ENCODE data around the gene FAM163A.
"Not testable (repeated sequence)": the region's sequence is repeated elsewhere in the genome, so short reads cannot be mapped to it uniquely, and the experiment has no call there.

The FAM163A gene

GRCh38 chr1:179803104-179803503 lies 60.0 kb downstream of the FAM163A start:
- FAIRE-seq (no peak), DNase-seq (ENCODE audit: insufficient read length, low spot score) (no peak)
- TF ChIP-seq PAX5 (IDR thresholded peaks at IDR 0.05; ENCODE audit: insufficient read depth, low read length, severe bottlenecking) (no peak), TAF1 (IDR thresholded peaks at IDR 0.05; ENCODE audit: low read depth, low read length) (no peak), SPI1 (IDR thresholded peaks at IDR 0.05; ENCODE audit: low read depth, low read length) (no peak), POLR2AphosphoS5 (IDR thresholded peaks at IDR 0.05; ENCODE audit: low read depth, low read length) (no peak), POLR2A (IDR thresholded peaks at IDR 0.05; ENCODE audit: low read depth, low read length) (no peak), POU2F2 (IDR thresholded peaks at IDR 0.05; ENCODE audit: low read depth, low read length) (no peak)

- FAIRE-seq: no peak
- TF ChIP-seq SPI1 (IDR thresholded peaks at IDR 0.05; ENCODE audit: low read depth, low read length) (no peak), TAF1 (IDR thresholded peaks at IDR 0.05; ENCODE audit: low read depth, low read length) (no peak), POLR2AphosphoS5 (IDR thresholded peaks at IDR 0.05; ENCODE audit: low read depth, low read length) (no peak), POU2F2 (IDR thresholded peaks at IDR 0.05; ENCODE audit: low read depth, low read length) (no peak), PAX5 (IDR thresholded peaks at IDR 0.05; ENCODE audit: insufficient read depth, low read length, severe bottlenecking) (no peak), POLR2A (IDR thresholded peaks at IDR 0.05; ENCODE audit: low read depth, low read length) (no peak)
Measured at GRCh38 chr1:179803918-179804317, 60.8 kb downstream of the FAM163A start.

GRCh38 chr1:179804417-179804816 lies 61.3 kb downstream of the FAM163A start:
- FAIRE-seq; DNase-seq (ENCODE audit: insufficient read length, low spot score): not testable (repeated sequence)

More at GRCh38 chr1:179803918-179804317, 60.8 kb downstream of the FAM163A start:
- no peak for DNase-seq (ENCODE audit: insufficient read length, low spot score)

GRCh38 chr1:179805291-179806195 lies 62.5 kb downstream of the FAM163A start:
- TF ChIP-seq TAF1 (IDR thresholded peaks at IDR 0.05; ENCODE audit: low read depth, low read length) (no peak), POLR2A (IDR thresholded peaks at IDR 0.05; ENCODE audit: low read depth, low read length) (no peak), SPI1 (IDR thresholded peaks at IDR 0.05; ENCODE audit: low read depth, low read length) (no peak), PAX5 (IDR thresholded peaks at IDR 0.05; ENCODE audit: insufficient read depth, low read length, severe bottlenecking) (no peak), POU2F2 (IDR thresholded peaks at IDR 0.05; ENCODE audit: low read depth, low read length) (no peak), POLR2AphosphoS5 (IDR thresholded peaks at IDR 0.05; ENCODE audit: low read depth, low read length) (no peak)
- FAIRE-seq (no peak), DNase-seq (ENCODE audit: insufficient read length, low spot score) (no peak)

- FAIRE-seq (no peak), DNase-seq (ENCODE audit: insufficient read length, low spot score) (no peak)
- TF ChIP-seq TAF1 (IDR thresholded peaks at IDR 0.05; ENCODE audit: low read depth, low read length): no peak
- TF ChIP-seq SPI1 (IDR thresholded peaks at IDR 0.05; ENCODE audit: low read depth, low read length): no peak
- no peak for TF ChIP-seq POLR2A (IDR thresholded peaks at IDR 0.05; ENCODE audit: low read depth, low read length)
- no peak for TF ChIP-seq POU2F2 (IDR thresholded peaks at IDR 0.05; ENCODE audit: low read depth, low read length)
- no peak for TF ChIP-seq PAX5 (IDR thresholded peaks at IDR 0.05; ENCODE audit: insufficient read depth, low read length, severe bottlenecking)
- no peak for TF ChIP-seq POLR2AphosphoS5 (IDR thresholded peaks at IDR 0.05; ENCODE audit: low read depth, low read length)
Measured at GRCh38 chr1:179806333-179806732, 63.2 kb downstream of the FAM163A start.

- DNase-seq (ENCODE audit: insufficient read length, low spot score): no peak
- no peak for FAIRE-seq
- TF ChIP-seq PAX5 (IDR thresholded peaks at IDR 0.05; ENCODE audit: insufficient read depth, low read length, severe bottlenecking) (no peak), SPI1 (IDR thresholded peaks at IDR 0.05; ENCODE audit: low read depth, low read length) (no peak), POLR2A (IDR thresholded peaks at IDR 0.05; ENCODE audit: low read depth, low read length) (no peak), POU2F2 (IDR thresholded peaks at IDR 0.05; ENCODE audit: low read depth, low read length) (no peak), POLR2AphosphoS5 (IDR thresholded peaks at IDR 0.05; ENCODE audit: low read depth, low read length) (no peak), TAF1 (IDR thresholded peaks at IDR 0.05; ENCODE audit: low read depth, low read length) (no peak)
Measured at GRCh38 chr1:179807291-179807690, 64.2 kb downstream of the FAM163A start.

- FAIRE-seq (no peak), DNase-seq (ENCODE audit: insufficient read length, low spot score) (no peak)
- TF ChIP-seq POLR2AphosphoS5 (IDR thresholded peaks at IDR 0.05; ENCODE audit: low read depth, low read length): no peak
- no peak for TF ChIP-seq POLR2A (IDR thresholded peaks at IDR 0.05; ENCODE audit: low read depth, low read length)
- no peak for TF ChIP-seq TAF1 (IDR thresholded peaks at IDR 0.05; ENCODE audit: low read depth, low read length)
- no peak for TF ChIP-seq SPI1 (IDR thresholded peaks at IDR 0.05; ENCODE audit: low read depth, low read length)
- no peak for TF ChIP-seq PAX5 (IDR thresholded peaks at IDR 0.05; ENCODE audit: insufficient read depth, low read length, severe bottlenecking)
- no peak for TF ChIP-seq POU2F2 (IDR thresholded peaks at IDR 0.05; ENCODE audit: low read depth, low read length)
Measured at GRCh38 chr1:179807691-179808485, 64.8 kb downstream of the FAM163A start.

GRCh38 chr1:179808503-179808902 lies 65.4 kb downstream of the FAM163A start:
- no peak for FAIRE-seq
- TF ChIP-seq POLR2A (IDR thresholded peaks at IDR 0.05; ENCODE audit: low read depth, low read length) (no peak), PAX5 (IDR thresholded peaks at IDR 0.05; ENCODE audit: insufficient read depth, low read length, severe bottlenecking) (no peak)
- DNase-seq (ENCODE audit: insufficient read length, low spot score): no peak

- DNase-seq (ENCODE audit: insufficient read length, low spot score) (peak; percentile 51), FAIRE-seq (peak; percentile 95)
- no peak for TF ChIP-seq PAX5 (IDR thresholded peaks at IDR 0.05; ENCODE audit: insufficient read depth, low read length, severe bottlenecking)
- TF ChIP-seq TAF1 (IDR thresholded peaks at IDR 0.05; ENCODE audit: low read depth, low read length): no peak
- no peak for TF ChIP-seq SPI1 (IDR thresholded peaks at IDR 0.05; ENCODE audit: low read depth, low read length)
- TF ChIP-seq POLR2AphosphoS5 (IDR thresholded peaks at IDR 0.05; ENCODE audit: low read depth, low read length): no peak
- no peak for TF ChIP-seq POLR2A (IDR thresholded peaks at IDR 0.05; ENCODE audit: low read depth, low read length)
- no peak for TF ChIP-seq POU2F2 (IDR thresholded peaks at IDR 0.05; ENCODE audit: low read depth, low read length)
Measured at GRCh38 chr1:179809506-179810366, 66.6 kb downstream of the FAM163A start.

Data from GM12891 (cell line).